ENCODE results near the gene PLXNA1. TPM values are rescaled to one million over a fixed set of nuclear protein-coding genes. Genes with fewer than 3 reads are reported as not detected.
A peak's percentile ranks its signal among the peaks of the same experiment; 100 is the strongest.

PLXNA1 gene
- total and polyA plus RNA-seq, 5 donors from 2014 or later, result 0.25 to 12.6 (median 0.36) TPM

DNA sequence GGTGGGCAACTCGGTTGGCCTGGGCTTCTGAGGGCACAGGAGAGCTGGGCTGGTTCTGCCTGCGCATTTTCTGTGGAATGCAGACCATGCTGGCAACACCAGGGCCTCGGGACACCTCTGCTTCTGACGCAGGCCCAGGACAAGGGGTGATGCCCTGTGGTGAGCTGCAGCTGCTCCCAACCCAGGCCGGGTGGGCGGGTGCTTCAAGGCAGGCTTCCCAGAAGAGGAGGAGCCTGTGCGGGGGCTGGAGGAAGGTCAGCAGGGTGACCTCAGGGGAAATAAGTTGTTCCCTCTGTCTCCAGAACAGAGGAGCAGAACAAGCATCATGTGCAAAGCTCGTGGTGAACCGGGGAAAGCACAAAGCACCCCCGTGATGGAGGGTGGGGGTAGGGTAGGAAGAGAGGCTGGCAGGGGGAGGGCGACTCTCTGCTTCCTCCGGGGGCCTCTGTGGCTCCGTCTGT, 11.0 kb upstream of the PLXNA1 start:
- ATAC-seq (ENCODE audit: low read depth in 2 of 2) (no peak), DNase-seq (no peak)
- no peak overlapping the region for H3K4me3 ChIP-seq (ENCODE audit: low read depth, low read length)
- no peaks in the 10 kb centered on the region for H3K4me1 ChIP-seq (ENCODE audit: control insufficient read depth, insufficient read depth, low read length, poor library complexity, severe bottlenecking)
- Mint-ChIP-seq H3K27me3 (peaks cover 16% of the 10 kb centered on the region), H3K4me1 (no peaks in the 10 kb centered on the region), H3K4me3 (no peak overlapping the region), H3K27ac (no peak overlapping the region), H3K36me3 (peaks cover 9% of the 10 kb centered on the region), H3K9me3 (peaks cover 0 to 16% (median 9%) of the 10 kb centered on the region in 7 donors)
- peaks cover 9 to 13% of the 10 kb centered on the region in 2 experiments for H3K9me3 ChIP-seq (ENCODE audit: control insufficient read depth in 2 of 2, low read length in 2 of 2)
- no peak overlapping the region for H3K27ac ChIP-seq (ENCODE audit: insufficient read depth, low read length, poor library complexity, severe bottlenecking)
- peaks cover 3% of the 10 kb centered on the region for H3K27me3 ChIP-seq (ENCODE audit: control insufficient read depth, insufficient read depth, low read length)
- no peaks in the 10 kb centered on the region for H3K36me3 ChIP-seq (ENCODE audit: control insufficient read depth, insufficient read depth, low read length)

DNA sequence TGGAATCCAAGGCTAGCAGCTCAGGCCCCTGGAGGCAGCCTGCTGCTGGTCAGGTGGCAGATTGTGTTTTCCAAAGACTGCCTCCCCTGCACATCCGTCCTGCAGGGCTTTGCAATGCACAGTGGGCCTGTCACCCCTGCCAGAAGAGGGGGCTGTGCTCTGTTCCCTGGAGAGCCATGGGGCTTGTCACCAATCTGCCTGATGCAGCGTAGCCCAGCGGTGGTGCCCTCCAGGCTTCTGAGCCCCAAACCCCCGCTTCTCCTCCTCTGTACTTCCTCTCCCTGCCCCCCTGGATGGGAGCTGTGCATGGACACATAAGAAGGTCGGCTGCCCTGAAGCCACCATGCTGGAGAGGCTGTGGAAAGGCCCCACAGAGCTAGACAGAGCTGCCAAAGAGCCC, 10.0 kb upstream of the PLXNA1 start:
- Histone ChIP-seq H3K36me3 (ENCODE audit: control insufficient read depth, insufficient read depth, low read length) (no peaks in the 10 kb centered on the region), H3K27ac (ENCODE audit: insufficient read depth, low read length, poor library complexity, severe bottlenecking) (no peak overlapping the region), H3K4me3 (ENCODE audit: low read depth, low read length) (no peak overlapping the region), H3K9me3 (ENCODE audit: control insufficient read depth in 2 of 2, low read length in 2 of 2) (peaks cover 9 to 13% of the 10 kb centered on the region in 2 experiments), H3K27me3 (ENCODE audit: control insufficient read depth, insufficient read depth, low read length) (peaks cover 3% of the 10 kb centered on the region), H3K4me1 (ENCODE audit: control insufficient read depth, insufficient read depth, low read length, poor library complexity, severe bottlenecking) (no peaks in the 10 kb centered on the region)
- H3K36me3 Mint-ChIP-seq, result peaks cover 9% of the 10 kb centered on the region
- H3K4me3 Mint-ChIP-seq, result no peak overlapping the region
- H3K4me1 Mint-ChIP-seq, result no peaks in the 10 kb centered on the region
- H3K27me3 Mint-ChIP-seq, result peaks cover 19% of the 10 kb centered on the region
- H3K27ac Mint-ChIP-seq, result no peak overlapping the region
- peaks cover 0 to 16% (median 9%) of the 10 kb centered on the region in 7 donors for H3K9me3 Mint-ChIP-seq
- DNase-seq (no peak), ATAC-seq (ENCODE audit: low read depth in 2 of 2) (no peak)

DNA sequence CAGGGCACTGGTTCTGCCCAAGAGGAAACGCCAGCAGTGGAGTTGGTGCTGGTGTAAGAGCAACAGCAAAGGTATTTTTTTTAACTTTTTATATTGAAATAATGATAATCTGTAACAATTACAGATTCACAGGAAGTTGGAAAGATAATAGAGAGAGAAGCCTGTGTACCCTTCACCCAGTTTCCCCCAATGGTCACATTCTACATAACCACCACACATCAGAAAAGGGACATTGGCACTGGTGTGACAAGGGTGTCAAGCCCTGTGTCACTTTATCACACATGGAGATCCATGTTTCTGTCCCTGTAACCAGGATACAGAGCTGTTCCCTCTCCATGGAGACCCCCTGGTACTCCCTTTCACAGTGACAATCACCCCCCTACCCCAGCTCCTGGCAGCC, 9.1 kb upstream of the PLXNA1 start:
- Mint-ChIP-seq H3K27me3 (peaks cover 21% of the 10 kb centered on the region), H3K9me3 (peaks cover 0 to 16% (median 11%) of the 10 kb centered on the region in 7 donors), H3K36me3 (peaks cover 9% of the 10 kb centered on the region), H3K27ac (peak overlapping the region in 1 of 3 donors; percentile 41), H3K4me3 (no peak overlapping the region), H3K4me1 (no peaks in the 10 kb centered on the region)
- DNase-seq, result no peak
- no peak for ATAC-seq (ENCODE audit: low read depth in 2 of 2)
- H3K27me3 ChIP-seq (ENCODE audit: control insufficient read depth, insufficient read depth, low read length), result peaks cover 3% of the 10 kb centered on the region
- H3K27ac ChIP-seq (ENCODE audit: insufficient read depth, low read length, poor library complexity, severe bottlenecking), result no peak overlapping the region
- H3K36me3 ChIP-seq (ENCODE audit: control insufficient read depth, insufficient read depth, low read length), result no peaks in the 10 kb centered on the region
- peaks cover 9 to 13% of the 10 kb centered on the region in 2 experiments for H3K9me3 ChIP-seq (ENCODE audit: control insufficient read depth in 2 of 2, low read length in 2 of 2)
- no peaks in the 10 kb centered on the region for H3K4me1 ChIP-seq (ENCODE audit: control insufficient read depth, insufficient read depth, low read length, poor library complexity, severe bottlenecking)
- no peak overlapping the region for H3K4me3 ChIP-seq (ENCODE audit: low read depth, low read length)

DNA sequence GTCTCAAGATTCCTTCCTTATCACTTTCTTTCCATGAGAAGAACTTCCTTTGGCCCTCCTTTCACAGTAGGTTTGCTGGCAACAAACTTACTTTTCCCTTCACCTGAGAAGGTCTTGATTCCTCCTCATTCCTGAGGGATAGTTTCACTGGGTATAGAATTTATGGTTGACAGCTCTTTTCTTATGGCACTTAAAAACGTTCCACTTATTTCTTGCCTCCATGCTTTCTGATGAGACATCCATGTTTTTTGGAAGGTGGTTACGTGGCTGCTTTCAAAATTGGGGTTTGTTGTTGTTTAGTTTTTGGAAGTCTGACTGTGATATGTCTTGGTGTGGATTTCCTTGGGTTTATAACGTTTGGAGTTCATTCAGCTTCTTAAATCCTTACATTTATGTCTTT, 8.2 kb upstream of the PLXNA1 start:
- H3K9me3 Mint-ChIP-seq, result peaks cover 0 to 16% (median 11%) of the 10 kb centered on the region in 7 donors
- DNase-seq (no peak), ATAC-seq (ENCODE audit: low read depth in 2 of 2) (no peak)
- Histone ChIP-seq H3K36me3 (ENCODE audit: control insufficient read depth, insufficient read depth, low read length) (no peaks in the 10 kb centered on the region), H3K27me3 (ENCODE audit: control insufficient read depth, insufficient read depth, low read length) (peaks cover 3% of the 10 kb centered on the region), H3K27ac (ENCODE audit: insufficient read depth, low read length, poor library complexity, severe bottlenecking) (no peak overlapping the region), H3K9me3 (ENCODE audit: control insufficient read depth in 2 of 2, low read length in 2 of 2) (peaks cover 9 to 13% of the 10 kb centered on the region in 2 experiments), H3K4me3 (ENCODE audit: low read depth, low read length) (no peak overlapping the region), H3K4me1 (ENCODE audit: control insufficient read depth, insufficient read depth, low read length, poor library complexity, severe bottlenecking) (no peaks in the 10 kb centered on the region)
- no peak overlapping the region for H3K27ac Mint-ChIP-seq
- H3K27me3 Mint-ChIP-seq, result peaks cover 21% of the 10 kb centered on the region
- H3K36me3 Mint-ChIP-seq, result peaks cover 9% of the 10 kb centered on the region
- H3K4me3 Mint-ChIP-seq, result no peak overlapping the region
- H3K4me1 Mint-ChIP-seq, result peaks cover 0 to under 1% (median 0%) of the 10 kb centered on the region in 4 donors

DNA sequence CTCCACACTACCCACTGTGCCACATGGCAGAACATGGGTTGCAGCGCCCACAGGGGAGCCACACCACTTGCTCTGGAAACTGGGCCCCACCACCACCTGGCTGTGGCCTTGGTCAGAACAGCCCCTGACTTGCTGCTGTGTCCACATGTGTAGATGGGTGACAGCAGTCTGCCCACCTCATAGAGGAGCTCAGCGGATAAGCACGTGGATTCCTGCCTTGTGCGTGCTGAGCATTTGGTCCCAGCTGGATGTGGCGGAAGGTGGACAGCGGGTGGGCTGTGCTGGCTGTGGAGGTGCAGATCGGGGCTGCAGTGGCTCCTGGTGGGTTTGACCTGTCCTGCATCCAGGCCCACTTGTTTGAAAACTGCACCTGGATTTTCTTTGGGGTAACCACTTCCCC, 6.0 kb upstream of the PLXNA1 start:
- Mint-ChIP-seq H3K36me3 (peaks cover 9% of the 10 kb centered on the region), H3K27me3 (peaks cover 14% of the 10 kb centered on the region), H3K4me1 (peaks cover 0 to 9% (median 5%) of the 10 kb centered on the region in 4 donors), H3K9me3 (peaks cover 0 to 16% (median 11%) of the 10 kb centered on the region in 7 donors), H3K27ac (no peak overlapping the region), H3K4me3 (no peak overlapping the region)
- H3K4me3 ChIP-seq (ENCODE audit: low read depth, low read length), result no peak overlapping the region
- H3K36me3 ChIP-seq (ENCODE audit: control insufficient read depth, insufficient read depth, low read length), result no peaks in the 10 kb centered on the region
- ATAC-seq (ENCODE audit: low read depth in 2 of 2) (no peak), DNase-seq (no peak)
- peaks cover 9 to 13% of the 10 kb centered on the region in 2 experiments for H3K9me3 ChIP-seq (ENCODE audit: control insufficient read depth in 2 of 2, low read length in 2 of 2)
- peaks cover 3% of the 10 kb centered on the region for H3K27me3 ChIP-seq (ENCODE audit: control insufficient read depth, insufficient read depth, low read length)
- H3K4me1 ChIP-seq (ENCODE audit: control insufficient read depth, insufficient read depth, low read length, poor library complexity, severe bottlenecking), result peaks cover 4% of the 10 kb centered on the region
- H3K27ac ChIP-seq (ENCODE audit: insufficient read depth, low read length, poor library complexity, severe bottlenecking), result no peak overlapping the region

DNA sequence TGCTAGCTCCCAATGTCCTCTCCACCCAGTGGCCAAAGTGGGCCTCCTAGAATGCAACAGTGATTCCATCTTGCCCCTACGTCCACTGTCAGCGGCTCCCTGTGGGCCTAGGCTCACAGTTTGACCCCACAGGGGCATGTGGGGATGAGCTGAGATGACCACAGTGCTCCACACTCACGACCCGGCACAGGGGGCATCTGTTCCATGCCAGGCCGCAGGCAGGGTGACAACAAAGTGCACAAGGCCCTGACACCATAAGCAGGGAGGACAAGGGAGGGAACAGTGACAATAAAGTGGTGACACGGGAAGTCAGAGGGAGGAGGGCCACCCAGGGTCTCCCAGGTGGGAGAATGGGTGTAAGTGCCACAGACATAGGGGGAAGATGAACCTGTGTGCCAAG, 5.1 kb upstream of the PLXNA1 start:
- peaks cover 0 to 15% (median 7%) of the 10 kb centered on the region in 4 donors for H3K4me1 Mint-ChIP-seq
- Histone ChIP-seq H3K9me3 (ENCODE audit: control insufficient read depth in 2 of 2, low read length in 2 of 2) (peaks cover 9 to 13% of the 10 kb centered on the region in 2 experiments), H3K27ac (ENCODE audit: insufficient read depth, low read length, poor library complexity, severe bottlenecking) (no peak overlapping the region), H3K27me3 (ENCODE audit: control insufficient read depth, insufficient read depth, low read length) (peaks cover 3% of the 10 kb centered on the region), H3K4me1 (ENCODE audit: control insufficient read depth, insufficient read depth, low read length, poor library complexity, severe bottlenecking) (peaks cover 9% of the 10 kb centered on the region), H3K4me3 (ENCODE audit: low read depth, low read length) (no peak overlapping the region), H3K36me3 (ENCODE audit: control insufficient read depth, insufficient read depth, low read length) (no peaks in the 10 kb centered on the region)
- H3K36me3 Mint-ChIP-seq, result peaks cover 9% of the 10 kb centered on the region
- no peak for DNase-seq
- peaks cover 14% of the 10 kb centered on the region for H3K27me3 Mint-ChIP-seq
- H3K9me3 Mint-ChIP-seq, result peaks cover 0 to 16% (median 11%) of the 10 kb centered on the region in 7 donors
- no peak overlapping the region for H3K27ac Mint-ChIP-seq
- no peak for ATAC-seq (ENCODE audit: low read depth in 2 of 2)
- no peak overlapping the region for H3K4me3 Mint-ChIP-seq

DNA sequence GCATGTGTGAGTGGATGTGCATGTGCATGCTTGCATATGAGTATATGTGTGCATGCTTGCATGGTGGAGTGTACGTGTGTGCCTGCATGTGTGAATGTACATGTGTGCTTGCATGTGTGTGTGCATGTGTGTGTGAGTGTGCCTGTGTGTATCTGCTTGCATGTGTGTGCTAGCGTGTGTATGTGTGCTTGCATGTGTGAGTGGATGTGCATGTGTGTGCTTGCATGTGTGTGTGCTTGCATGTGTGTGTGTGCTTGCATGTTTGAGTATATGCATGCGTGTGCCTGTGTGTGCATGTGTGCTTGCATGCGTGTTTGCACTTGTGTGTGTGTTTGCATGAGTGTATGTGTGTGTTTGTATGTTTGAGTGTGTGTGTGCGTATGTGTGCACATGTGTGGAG, 4.6 kb upstream of the PLXNA1 start:
- peaks cover 3% of the 10 kb centered on the region for H3K27me3 ChIP-seq (ENCODE audit: control insufficient read depth, insufficient read depth, low read length)
- no peak overlapping the region for H3K27ac Mint-ChIP-seq
- no peaks in the 10 kb centered on the region for H3K36me3 ChIP-seq (ENCODE audit: control insufficient read depth, insufficient read depth, low read length)

DNA sequence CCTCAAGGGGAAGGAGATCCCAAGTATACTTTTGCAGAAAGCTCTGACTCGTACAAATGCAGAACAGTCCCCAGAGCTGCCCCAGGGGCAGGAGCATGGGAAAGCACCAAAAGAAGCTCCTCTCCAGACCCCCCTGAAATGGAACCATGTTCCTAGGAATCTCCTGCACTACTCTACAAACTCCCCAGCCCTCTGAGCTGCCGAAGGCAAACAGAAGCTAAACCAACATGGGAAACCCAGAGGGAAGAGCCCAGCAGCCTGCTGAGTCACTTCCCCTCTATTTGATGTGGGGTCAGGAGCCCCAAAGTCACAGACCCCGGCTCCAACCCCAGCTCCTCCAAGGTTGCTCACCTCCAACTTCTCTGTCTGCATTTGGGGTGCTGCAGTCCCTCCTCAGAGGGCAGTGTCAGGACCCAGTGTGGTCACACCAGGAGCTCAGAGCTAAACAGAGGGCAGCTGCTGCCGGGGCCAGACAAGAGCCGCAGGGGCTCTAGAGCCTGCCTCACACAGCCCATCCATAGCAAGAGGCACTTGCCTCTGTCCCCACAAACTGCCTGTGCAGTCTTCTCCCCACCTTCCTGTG, 3.8 kb upstream of the PLXNA1 start:
- Mint-ChIP-seq H3K4me1 (peaks cover 0 to 15% (median 7%) of the 10 kb centered on the region in 4 donors), H3K27ac (no peak overlapping the region), H3K36me3 (peaks cover 9% of the 10 kb centered on the region), H3K9me3 (peaks cover 0 to 12% (median 11%) of the 10 kb centered on the region in 7 donors), H3K4me3 (peak overlapping the region in 1 of 4 donors; percentile 60), H3K27me3 (peaks cover 9% of the 10 kb centered on the region)
- DNase-seq (no peak), ATAC-seq (ENCODE audit: low read depth in 2 of 2) (no peak)
- H3K4me3 ChIP-seq (ENCODE audit: low read depth, low read length), result no peak overlapping the region
- H3K9me3 ChIP-seq (ENCODE audit: control insufficient read depth in 2 of 2, low read length in 2 of 2), result peaks cover 9 to 13% of the 10 kb centered on the region in 2 experiments
- H3K27ac ChIP-seq (ENCODE audit: insufficient read depth, low read length, poor library complexity, severe bottlenecking), result no peak overlapping the region
- peaks cover 2% of the 10 kb centered on the region for H3K27me3 ChIP-seq (ENCODE audit: control insufficient read depth, insufficient read depth, low read length)
- H3K36me3 ChIP-seq (ENCODE audit: control insufficient read depth, insufficient read depth, low read length), result no peaks in the 10 kb centered on the region
- peaks cover 15% of the 10 kb centered on the region for H3K4me1 ChIP-seq (ENCODE audit: control insufficient read depth, insufficient read depth, low read length, poor library complexity, severe bottlenecking)

More for the DNA sequence above, 4.6 kb upstream of the PLXNA1 start:
- Mint-ChIP-seq H3K4me1 (peaks cover 0 to 15% (median 7%) of the 10 kb centered on the region in 4 donors), H3K4me3 (peak overlapping the region in 2 of 4 donors; percentile 48 to 86), H3K9me3 (peaks cover 0 to 16% (median 11%) of the 10 kb centered on the region in 7 donors), H3K27me3 (peaks cover 13% of the 10 kb centered on the region), H3K36me3 (peaks cover 9% of the 10 kb centered on the region)
- DNase-seq (no peak), ATAC-seq (ENCODE audit: low read depth in 2 of 2) (no peak)
- Histone ChIP-seq H3K27ac (ENCODE audit: insufficient read depth, low read length, poor library complexity, severe bottlenecking) (no peak overlapping the region), H3K4me1 (ENCODE audit: control insufficient read depth, insufficient read depth, low read length, poor library complexity, severe bottlenecking) (peaks cover 9% of the 10 kb centered on the region), H3K9me3 (ENCODE audit: control insufficient read depth in 2 of 2, low read length in 2 of 2) (peaks cover 9 to 13% of the 10 kb centered on the region in 2 experiments), H3K4me3 (ENCODE audit: low read depth, low read length) (no peak overlapping the region)
